ENCODE data around the gene RNU7-1.
A peak's percentile ranks its signal among the peaks of the same experiment; 100 is the strongest.

DNA sequence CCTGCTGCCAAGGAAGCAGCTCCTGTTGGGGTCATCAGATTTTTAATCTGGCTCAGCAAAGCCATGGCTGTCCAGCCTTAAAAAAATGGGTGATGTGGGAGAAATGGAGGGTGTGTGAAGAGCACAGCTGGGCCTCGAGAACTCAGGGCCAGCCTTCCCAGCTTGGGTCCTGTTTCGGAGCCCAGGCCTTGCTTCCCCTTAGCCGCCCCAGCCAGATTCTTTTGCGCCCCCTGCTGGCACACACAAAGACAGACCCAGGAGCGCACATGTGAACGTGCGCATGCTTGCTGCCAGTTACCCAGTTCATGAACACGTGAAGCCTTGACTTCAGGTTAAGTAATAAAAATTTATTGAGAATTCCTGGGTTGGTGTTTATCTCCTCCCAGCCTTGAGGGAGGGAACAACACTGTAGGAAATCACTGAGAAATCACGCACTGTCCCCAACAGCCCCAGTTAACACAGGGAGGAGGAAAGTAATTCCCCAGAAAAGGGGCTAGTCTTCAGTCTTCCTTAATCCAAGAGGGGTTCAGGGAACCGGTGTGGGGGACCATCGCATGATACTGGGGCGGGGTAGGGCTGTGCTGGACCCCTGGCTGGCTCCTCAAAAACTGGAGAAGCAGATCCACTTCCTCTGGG is 21.5 kb downstream of the RNU7-1 start:
- TF ChIP-seq, protein P1, sequence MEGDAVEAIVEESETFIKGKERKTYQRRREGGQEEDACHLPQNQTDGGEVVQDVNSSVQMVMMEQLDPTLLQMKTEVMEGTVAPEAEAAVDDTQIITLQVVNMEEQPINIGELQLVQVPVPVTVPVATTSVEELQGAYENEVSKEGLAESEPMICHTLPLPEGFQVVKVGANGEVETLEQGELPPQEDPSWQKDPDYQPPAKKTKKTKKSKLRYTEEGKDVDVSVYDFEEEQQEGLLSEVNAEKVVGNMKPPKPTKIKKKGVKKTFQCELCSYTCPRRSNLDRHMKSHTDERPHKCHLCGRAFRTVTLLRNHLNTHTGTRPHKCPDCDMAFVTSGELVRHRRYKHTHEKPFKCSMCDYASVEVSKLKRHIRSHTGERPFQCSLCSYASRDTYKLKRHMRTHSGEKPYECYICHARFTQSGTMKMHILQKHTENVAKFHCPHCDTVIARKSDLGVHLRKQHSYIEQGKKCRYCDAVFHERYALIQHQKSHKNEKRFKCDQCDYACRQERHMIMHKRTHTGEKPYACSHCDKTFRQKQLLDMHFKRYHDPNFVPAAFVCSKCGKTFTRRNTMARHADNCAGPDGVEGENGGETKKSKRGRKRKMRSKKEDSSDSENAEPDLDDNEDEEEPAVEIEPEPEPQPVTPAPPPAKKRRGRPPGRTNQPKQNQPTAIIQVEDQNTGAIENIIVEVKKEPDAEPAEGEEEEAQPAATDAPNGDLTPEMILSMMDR (IDR thresholded peaks at IDR 0.05): peak; percentile 91 to 97 (median 96)
- peak in 1 of 2 donors; percentile 71 for TF ChIP-seq POLR2A (IDR thresholded peaks at IDR 0.05)
